Gastrocnemius medialis (tissue), 4 donors: ENCODE data around the gene VRK2.

Source experiments
- POLR2A ChIP-seq, 2 donors: fragments of 450-650 bp; IDR thresholded peaks; one replicate each; pipeline ENCODE4 v1.6.1; 2017; ENCODE audit warnings: antibody characterized with exemption in 2 of 2, mild to moderate bottlenecking in 2 of 2, moderate library complexity in 2 of 2
- TF ChIP-seq, protein P1 (sequence below), 5 experiments: fragments of 450-650 bp in 3 of 5; fragments of 200-600 bp in 2 of 5; sonication (generic) in 2 of 5; IDR thresholded peaks in 4 of 5; conservative IDR thresholded peaks in 1 of 5; 1 replicate in 4 of 5; 2 replicates in 1 of 5; pipeline ENCODE4 v1.5.1; 2016 to 2019; ENCODE audit warnings: antibody characterized with exemption in 5 of 5, mild to moderate bottlenecking in 3 of 5, moderate library complexity in 3 of 5

DNA sequence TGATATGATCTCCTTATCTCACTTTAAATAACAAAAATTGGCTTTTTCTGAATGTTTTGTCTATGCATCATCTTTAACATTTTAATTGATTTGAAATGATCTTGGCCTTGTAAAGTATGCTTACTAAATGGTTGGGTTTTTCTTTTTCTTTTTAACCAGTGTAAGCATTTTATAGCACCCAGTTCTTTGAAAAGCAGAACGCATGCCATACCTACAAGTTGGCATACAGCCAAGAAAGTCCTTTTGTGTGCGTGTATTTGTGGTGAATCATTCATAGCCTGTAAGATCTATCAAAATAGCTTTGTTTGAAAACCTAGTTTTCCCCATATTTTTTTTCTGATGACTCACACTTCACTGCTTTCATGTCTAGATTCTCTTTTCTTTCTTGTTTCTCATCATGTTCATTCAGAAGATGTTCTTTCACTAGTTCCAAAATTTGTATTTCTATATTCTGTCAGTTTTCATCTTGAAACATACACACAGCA is 4.1 kb upstream of the VRK2 start:
- TF ChIP-seq, protein P1, sequence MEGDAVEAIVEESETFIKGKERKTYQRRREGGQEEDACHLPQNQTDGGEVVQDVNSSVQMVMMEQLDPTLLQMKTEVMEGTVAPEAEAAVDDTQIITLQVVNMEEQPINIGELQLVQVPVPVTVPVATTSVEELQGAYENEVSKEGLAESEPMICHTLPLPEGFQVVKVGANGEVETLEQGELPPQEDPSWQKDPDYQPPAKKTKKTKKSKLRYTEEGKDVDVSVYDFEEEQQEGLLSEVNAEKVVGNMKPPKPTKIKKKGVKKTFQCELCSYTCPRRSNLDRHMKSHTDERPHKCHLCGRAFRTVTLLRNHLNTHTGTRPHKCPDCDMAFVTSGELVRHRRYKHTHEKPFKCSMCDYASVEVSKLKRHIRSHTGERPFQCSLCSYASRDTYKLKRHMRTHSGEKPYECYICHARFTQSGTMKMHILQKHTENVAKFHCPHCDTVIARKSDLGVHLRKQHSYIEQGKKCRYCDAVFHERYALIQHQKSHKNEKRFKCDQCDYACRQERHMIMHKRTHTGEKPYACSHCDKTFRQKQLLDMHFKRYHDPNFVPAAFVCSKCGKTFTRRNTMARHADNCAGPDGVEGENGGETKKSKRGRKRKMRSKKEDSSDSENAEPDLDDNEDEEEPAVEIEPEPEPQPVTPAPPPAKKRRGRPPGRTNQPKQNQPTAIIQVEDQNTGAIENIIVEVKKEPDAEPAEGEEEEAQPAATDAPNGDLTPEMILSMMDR (IDR thresholded peaks at IDR 0.05 in 4 of 5, conservative IDR thresholded peaks at IDR 0.05 in 1 of 5): no peak
- no peak for TF ChIP-seq POLR2A (IDR thresholded peaks at IDR 0.05)
